ENCODE data around the gene HAUS8.

Gene HAUS8

DNA sequence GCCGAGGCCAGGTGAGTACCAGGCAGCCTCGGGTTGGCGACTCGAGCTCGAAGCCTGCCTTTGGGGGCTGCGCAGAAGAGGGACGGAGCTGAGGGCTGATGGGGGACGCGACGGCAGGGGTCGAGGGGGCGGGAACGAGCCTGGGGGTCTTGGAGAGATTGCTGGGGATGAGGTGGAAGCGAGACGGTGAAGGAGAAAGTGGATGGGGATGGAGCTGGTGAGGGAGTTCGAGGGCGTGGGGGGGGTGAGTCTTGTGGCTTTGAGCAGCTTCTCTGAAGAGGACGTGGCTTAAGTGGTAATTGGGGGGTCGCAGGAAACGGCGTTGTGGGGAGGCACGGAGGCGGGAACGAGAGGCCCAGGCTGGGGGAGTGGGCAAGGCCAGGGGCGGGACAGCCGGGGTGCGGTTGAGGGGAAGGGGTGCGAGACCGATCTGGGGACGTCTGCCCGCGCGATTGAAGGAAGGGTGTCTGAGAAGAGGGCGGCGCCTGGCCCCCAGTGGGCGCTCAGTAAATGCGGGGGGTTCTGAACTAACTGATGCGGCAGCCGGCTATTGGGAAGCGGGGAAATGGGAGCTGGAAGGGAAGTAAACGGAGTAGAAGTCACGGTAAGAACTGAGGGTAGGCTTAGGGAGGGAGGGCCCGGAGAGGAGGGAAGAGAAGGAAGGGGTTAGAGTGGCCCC lies 751 bp upstream of the HAUS8 start:
- no peak for DNase-seq (ENCODE audit: low read depth, low spot score)

DNA sequence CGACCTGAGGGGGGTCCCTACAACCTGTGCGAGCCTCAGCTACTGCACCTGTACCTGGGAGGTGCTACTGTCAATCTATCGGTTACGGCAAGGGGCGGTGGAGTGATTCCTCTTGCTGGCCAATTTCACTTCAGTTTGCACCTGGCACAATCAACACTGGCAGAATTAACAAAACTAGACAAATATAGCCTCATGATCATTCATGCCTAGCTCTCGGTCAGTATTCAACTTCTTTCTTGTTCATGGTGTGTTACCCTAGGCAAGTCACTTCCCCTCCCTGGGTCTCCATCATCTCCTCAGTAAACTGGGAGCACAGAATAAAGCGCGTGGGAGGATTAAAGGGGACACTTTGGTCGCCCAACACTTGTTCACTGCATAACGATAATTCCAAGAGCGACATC lies 618 bp downstream of the HAUS8 start:
- no peak for DNase-seq (ENCODE audit: low read depth, low spot score)

DNA sequence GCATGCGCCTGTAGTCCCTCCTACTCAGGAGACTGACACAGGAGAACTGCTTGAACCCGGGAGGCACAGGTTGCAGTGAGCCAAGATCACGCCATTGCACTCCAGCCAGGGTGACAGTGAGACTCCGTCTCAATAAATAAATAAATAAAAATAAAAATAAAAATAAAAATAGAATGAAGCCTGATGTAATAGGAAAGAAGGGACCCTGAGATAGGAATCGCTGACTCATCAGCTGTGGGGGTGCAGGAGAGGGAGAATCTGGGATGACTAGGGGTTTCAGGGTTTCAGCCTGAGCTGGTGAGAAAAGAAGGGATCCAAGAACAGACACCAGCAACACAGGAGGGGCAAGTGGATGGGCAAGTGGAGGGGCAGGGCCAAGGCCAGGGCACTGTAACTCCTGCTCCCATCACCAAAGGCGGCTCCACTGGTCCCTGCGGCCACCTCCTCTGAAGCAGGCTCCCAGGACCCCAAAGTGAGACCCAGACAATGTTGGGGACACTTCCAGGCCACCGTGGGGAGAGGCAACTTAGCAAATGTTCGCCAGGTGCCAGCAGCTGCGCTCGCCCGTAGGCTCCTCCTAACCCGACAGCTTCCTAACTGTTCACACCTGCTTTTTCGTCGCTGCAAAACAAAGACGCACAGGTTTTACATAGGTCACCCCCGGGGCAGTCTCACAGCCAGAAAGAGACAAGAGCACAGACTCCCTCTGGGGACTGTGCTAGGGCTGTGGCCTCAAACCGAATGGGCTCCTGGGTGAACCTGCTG lies 1.2 kb downstream of the HAUS8 start:
- DNase-seq (ENCODE audit: low read depth, low spot score): no peak

DNA sequence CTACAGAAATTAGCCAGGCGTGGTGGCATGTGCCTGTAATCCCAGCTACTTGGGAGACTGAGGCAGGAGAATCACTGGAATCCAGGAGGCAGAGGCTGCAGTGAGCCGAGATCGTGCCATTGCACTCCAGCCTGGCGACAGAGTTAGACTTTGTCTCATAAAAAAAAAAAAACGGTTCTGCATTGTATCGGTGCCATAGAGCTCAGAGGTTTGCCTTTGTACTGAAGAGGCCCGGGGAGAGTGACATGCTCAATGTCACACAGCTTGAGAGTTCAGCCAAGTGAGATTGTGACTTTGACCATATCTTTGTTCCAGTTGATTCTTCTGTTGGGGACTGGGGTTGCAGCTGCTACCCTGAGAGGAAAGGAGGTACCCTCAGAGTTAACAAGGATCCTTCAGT lies 4.3 kb downstream of the HAUS8 start:
- no peak for DNase-seq (ENCODE audit: low read depth, low spot score)

DNA sequence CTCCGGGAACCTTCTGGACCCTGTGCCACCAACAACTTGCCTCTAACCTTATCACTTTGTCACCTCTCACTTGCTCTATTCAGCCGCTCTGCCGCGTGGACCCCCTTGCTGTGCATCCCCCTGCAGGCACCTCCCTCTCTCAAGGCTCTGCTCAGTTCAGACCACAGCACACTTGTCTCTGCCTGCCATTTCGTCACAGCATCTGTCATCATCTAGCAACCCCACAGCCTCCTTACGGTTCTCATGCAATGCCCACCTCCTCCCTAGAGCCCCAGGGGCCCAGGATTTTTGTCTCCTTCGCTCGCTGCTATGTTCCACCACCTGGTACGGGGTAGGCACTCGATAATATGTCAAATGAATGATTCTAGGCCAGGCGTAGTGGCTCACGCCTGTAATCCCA lies 4.8 kb downstream of the HAUS8 start:
- DNase-seq (ENCODE audit: low read depth, low spot score): no peak

DNA sequence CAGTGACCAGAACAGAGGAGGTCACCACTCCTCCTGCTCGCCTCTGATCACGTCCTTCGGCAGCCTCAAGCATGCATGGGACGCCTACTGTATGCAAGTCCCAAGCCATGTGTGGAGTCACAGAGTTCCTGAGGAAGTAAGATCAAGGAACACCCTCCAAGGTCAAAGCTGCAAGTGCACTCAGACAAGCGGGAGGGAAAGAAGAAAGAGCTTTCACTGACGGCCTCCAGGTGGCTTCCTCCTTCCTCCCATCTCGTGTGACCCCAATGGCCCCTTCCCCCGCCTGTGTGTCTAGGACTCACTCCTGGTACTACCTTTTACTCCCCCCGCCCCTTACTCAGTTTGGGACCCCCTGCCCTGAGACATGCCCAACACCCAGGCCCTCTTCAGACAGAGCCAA lies 6.1 kb downstream of the HAUS8 start:
- DNase-seq (ENCODE audit: low read depth, low spot score): no peak

DNA sequence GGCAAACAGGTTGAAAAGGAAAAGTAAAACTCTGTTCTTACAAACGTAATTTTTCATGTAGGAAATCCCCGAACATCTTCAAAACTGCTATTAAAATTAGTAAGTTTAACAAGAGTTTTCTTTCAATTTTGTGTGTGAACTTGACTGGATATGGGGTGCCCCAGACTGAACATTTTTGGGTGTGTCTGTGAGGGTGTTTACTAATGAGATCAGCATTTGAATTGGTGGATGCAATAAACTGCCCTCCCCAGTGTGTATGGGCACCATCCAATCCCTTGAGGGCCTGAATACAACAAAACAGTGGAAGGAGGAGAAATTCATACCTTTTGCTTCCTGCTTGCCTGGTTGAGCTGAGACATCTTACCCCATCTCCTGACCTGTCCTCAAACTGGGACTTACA lies 11.8 kb downstream of the HAUS8 start:
- DNase-seq (ENCODE audit: low read depth, low spot score): no peak

DNA sequence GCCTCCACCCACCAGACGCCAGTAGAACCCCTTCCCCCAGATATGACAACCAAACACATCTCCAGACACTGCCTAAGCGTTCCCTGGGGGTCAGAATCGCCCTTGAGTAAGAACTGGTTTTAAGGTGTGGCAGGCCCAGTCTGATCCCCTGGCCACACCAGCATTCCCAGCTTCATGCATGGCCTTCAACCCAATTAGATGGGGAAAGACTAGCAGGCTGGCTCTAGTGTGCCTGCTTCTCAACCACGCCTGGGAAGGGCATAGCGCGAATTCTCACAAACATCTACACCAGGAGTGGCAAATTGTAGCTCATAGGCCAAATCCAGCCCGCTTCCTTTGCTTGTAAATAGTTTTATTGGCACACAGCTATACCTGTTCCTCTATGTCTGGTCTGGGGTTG lies 13.6 kb downstream of the HAUS8 start:
- DNase-seq (ENCODE audit: low read depth, low spot score): no peak

DNA sequence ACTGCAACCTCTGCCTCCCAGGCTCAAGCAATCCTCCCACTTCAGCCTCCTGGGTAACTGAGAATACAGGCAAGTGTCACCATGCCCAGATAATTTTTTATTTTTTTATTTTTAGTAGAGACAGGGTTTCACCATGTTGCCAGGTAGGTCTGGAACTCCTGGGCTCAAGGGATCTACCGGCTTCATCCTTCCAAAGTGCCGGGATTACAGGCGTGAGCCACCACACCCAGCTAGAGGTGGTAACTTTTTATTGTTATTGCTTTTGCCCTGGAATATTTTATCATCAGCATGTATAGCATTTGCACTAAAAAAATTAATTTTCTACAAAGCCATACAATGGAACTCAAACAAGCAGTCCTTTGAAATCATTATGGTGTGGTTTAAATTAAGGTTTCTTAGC lies 14.0 kb downstream of the HAUS8 start:
- DNase-seq (ENCODE audit: low read depth, low spot score): no peak

DNA sequence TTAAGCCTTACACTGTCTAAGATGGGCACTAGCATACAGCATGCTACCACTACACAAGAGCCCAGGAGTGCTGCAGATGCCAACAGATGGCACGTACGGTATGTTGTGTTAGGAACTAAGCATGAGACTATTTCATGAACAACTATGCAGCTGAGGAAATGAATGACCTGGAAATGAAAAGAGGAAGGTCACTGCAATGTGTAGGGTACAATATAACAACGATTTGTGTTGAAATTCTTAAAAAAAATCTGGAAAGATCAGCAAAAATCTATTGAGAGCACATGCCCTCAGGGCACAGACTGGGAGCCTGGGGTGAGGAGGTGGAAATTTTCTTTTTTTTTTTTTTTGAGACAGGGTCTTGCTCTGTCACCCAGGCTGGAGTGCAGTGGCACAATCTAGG lies 14.4 kb downstream of the HAUS8 start:
- DNase-seq (ENCODE audit: low read depth, low spot score): no peak

DNA sequence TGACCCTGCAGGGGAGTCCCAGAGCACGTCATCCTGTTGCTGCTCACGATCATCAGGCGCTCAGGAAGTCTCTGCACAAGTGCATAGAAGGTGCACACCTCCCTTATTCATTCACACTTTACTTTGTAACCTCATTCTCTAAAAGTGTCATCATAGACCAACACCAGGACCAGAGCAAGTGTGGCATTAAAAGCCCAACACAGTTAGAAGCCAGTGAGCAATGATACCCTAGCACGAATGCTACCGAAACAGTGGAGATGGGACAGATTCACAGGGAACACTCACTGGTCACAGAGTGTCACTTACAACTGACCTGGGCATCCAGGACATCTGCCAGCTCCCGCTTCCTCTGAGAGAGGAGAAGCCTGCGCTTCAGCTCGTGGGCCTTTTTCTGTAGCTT lies 17.0 kb downstream of the HAUS8 start:
- DNase-seq (ENCODE audit: low read depth, low spot score): no peak

DNA sequence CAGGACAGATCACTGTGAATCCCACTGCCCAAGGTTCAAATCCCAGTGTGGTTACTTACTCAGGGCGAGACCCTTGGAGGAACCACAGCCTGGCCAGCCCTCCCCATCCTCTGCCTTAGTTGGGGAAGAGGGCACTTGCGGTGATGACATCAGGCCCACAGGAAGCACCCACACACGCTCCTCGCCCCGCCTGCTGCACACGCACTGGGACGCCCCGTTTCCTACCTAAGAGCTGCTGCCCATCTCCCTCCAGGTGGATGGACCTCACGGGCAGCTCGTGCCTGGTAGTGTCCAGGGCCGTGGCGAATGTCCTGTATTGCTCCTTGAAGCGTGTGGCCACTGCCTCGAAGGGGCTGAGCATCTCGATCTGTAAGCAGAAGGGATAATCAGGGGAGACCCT lies 19.6 kb downstream of the HAUS8 start:
- DNase-seq (ENCODE audit: low read depth, low spot score): no peak

DNA sequence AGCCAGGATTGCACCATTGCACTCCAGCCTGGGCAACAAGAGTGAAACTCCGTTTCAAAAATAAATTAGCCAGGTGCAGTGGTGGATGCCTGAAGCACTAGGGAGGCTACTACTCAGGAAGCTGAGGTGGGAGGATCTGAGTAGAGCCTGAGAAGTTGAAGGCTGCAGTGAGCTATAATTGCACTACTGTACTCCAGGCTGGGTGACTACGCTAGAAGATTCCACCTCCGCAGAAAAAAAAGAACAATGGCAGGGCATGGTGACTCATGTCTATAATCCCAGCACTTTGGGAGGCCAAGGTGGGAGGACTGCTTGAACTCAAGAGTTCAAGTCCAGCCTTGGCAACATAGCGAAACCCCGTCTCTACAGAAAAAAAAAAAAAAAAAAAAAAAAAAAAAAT lies 20.5 kb downstream of the HAUS8 start:
- DNase-seq (ENCODE audit: low read depth, low spot score): no peak

DNA sequence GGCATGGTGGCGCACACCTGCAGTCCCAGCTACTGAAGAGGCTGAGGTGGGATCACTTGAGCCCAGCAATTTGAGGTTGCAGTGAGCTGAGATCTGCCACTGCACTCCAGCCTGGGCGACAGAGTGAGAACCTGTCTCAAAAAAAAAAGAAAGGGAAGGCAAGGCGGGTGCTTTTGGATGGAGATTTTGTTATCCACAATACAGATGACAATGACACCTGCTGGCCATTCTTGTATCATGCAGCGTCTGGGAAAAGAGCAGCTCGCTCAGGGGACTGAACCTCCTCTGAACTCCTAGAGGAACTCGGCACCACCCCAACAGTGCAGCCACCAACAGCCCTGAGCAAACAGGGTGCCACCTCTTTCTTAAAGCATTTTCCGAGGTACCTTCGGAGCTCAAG lies 22.8 kb downstream of the HAUS8 start:
- no peak for DNase-seq (ENCODE audit: low read depth, low spot score)

DNA sequence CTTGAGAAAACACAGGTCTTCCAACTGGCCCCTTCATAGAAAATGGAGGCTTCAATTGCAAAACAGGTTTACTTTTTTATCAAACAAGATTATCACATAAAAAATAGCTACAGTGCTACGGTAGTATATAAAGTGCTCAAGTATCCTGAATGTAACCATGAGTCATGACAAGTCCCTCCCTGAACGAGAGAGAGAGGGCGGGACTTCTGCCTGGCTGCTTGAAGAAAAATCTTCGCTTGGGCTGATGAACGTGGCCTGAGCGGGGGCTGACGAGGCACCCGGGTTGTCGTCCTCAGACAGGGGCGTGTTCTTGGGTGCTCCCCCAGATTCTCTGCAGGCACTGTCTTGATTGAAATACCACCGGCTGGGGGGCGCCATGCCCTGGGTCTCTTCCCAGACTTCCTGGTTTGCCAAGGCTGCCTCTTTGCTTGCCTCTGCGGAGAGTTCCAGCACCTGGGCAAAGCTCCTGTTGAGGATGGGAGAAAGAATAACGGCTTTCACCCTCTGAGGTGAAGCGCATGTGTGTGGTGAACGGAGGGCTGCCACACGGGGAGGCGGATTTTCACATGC lies 25.5 kb downstream of the HAUS8 start:
- DNase-seq (ENCODE audit: low read depth, low spot score): no peak

DNA sequence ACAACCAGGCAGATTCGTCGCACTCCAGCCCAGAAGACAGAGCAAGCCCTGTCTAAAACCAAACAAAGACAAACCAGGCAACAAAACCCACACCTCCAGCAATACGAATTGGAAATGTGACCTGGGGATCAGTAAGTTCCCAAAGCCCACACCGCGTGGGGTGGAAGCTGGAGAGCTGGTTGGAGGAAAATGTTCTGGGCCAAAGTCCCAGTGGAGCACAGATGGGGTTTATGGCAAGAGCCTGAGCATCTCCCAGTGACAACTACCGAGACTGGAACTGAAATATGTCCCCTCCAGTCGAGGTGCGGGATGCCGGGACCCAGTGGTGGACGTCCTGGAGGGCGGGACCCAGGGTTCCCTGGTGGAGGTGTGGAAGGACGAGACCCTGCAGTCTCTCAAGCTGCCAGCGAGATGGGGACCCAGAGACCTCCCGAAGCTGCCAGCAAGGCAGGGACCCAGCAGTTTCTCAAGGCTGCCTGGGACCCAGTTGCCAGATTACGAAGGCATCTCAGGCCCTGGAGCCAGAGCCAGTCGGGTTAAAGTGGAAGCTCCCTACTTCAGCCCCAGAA lies 26.3 kb downstream of the HAUS8 start:
- DNase-seq (ENCODE audit: low read depth, low spot score): no peak

DNA sequence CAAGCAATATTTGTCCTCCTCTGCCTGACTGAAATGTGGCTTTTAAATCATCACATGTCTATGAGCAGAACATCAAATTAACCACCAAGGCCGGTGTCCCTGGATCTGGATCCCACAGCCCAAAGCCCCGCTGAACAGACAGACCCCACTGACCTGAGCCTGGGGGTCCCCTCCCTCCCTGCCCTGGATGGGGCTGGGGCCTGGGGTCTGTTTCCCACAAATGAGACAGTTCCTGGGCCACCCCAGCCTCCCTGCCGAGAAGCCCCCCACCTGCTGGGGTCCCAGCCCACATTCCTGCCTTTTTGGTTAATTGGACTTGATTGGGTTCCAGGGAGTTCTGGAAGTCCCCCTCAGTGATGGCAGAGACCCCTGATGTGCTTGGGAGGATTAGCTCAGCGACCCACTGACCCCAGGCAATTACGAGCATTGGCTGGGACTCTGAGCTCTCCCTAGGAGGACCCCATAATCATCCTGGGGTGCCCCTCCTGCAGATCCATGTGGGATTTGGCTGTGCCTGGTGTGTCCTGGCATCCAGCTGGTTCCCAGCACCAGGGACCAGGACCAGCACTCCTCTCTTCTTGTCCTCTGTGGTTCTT lies 29.2 kb downstream of the HAUS8 start:
- no peak for DNase-seq (ENCODE audit: low read depth, low spot score)

DNA sequence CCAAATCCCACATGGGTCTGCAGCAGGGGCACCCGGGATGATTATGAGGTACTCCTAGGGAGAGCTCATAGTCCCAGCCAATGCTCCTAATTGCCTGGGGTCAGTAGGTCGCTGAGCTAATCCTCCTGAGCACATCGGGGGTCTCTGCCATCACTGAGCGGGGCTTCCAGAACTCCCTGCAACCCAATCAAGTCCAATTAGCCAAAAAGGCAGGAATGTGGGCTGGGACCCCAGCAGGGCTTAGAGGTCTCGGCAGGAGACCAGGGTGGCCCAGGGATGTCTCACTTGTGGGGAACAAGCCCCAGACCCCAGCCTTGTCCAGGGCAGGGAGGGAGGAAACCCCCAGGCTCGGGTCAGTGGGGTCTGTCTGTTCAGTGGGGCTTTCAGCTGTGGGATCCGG lies 31.5 kb downstream of the HAUS8 start:
- no peak for DNase-seq (ENCODE audit: low read depth, low spot score)

DNA sequence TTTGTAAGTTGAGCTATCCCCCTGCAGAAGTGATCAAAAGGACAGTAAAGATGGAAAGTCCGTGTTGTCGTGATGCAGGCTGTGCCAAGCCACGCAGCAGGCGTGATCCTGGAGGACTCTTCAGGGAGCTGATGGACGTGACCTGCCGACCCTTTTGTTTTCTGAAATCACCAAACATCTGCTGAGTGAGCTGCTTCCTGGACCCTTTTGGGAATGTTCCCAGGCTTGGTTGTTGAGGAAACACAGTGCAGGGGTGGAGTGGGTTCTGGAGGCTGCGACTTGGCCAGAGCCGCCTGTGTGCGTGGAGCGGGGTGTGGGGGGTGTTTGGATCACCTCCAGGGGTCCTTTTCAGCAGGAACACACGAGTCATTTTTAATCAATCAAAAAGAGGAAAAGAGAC lies 33.3 kb downstream of the HAUS8 start:
- peak; percentile 88 for DNase-seq (ENCODE audit: low read depth, low spot score)

DNA sequence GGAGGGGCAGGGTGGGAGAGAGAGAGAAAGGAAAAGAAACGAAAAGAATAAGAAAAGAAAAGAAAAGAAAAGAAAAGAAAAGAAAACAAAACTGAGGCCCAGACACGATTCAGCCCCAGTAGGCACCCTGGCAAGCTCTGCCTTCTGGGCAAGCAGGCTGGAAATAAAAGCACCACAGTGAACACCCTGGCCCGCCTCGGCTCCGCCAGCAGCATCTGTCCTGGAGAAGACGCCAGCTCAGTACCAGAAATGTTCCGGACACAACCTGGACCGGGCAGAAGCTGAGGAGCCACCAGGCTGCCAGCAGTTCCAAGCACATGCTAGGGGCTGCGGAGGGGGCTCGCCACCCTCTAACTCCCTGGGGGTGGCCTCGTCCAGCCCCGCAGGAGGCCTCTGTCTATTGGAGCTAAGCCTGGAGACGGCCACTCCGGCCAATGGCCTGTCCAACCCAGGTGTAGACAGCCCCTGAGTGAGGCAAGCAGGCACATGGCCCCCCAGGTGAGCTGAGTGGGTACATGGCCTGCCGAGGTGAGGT lies 37.2 kb downstream of the HAUS8 start:
- no peak for DNase-seq (ENCODE audit: low read depth, low spot score)

DNA sequence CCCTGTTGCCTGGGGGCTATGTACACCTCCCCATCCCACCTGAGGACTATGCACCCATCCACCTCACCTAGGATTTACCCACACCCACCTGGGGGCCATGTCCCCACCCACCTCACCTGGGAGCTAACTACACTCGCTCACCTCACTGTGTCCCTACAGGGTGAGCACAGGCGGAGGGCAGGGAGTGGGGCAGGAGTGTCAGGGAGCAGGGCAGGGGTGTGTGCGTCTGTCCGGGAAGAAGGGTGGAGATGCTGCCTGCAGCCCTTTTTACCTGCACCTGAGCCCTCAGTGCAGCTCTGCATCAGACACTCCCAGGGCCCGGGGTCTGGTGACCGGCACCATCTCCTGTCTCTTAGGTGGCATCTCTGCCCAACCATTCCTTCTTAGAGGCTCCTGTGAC lies 38.1 kb downstream of the HAUS8 start:
- DNase-seq (ENCODE audit: low read depth, low spot score): no peak

DNA sequence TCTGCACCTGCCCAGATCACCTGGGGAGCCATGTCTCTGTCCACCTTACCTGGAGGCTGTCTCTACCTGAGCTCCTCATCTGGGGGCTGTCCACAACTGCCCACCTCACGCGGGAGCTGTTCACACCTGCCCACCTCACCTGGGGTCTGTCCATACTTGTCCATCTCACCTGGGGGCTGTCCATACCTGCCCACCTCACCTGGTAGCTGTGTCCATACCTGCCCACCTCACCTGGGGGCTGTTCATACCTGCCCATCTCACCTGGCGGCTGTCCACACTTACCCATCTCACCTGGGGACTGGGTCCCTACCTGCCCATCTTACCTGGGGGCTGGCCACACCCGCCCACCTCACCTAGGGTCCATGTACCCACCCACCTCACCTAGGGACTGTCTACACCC lies 38.6 kb downstream of the HAUS8 start:
- DNase-seq (ENCODE audit: low read depth, low spot score): no peak
